ENCODE data around the gene MRTFA. TPM values are rescaled to one million over a fixed set of nuclear protein-coding genes. Genes with fewer than 3 reads are reported as not detected.
"Not testable (repeated sequence)": the region's sequence is repeated elsewhere in the genome, so short reads cannot be mapped to it uniquely, and the experiment has no call there.

MRTFA gene
- total RNA-seq, 2 experiments from 2014 or later, result 55.3 to 58.9 TPM

DNA sequence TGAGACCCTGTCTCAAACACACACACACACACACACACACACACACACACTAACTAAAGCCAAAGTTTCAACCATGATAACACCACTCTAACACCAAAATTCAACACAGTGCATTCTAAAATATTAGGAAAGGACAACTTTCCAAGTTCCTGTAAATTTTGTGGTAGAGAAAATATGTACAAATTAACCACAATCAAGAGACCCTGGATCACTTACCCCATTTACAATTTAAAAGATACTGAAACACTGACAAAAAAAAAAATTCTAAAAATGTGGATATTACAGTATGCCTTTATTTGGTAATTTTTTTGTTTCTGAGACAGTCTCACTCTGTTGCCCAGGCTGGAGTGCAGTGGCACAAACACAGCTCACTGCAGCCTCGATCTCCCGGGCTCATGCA is 9.7 kb downstream of the MRTFA start:
- POLR2A ChIA-PET, result interaction anchor here (2.6 kb wide), 1 partner anchor 9 kb away, joined by 9 read pairs; the partner anchor contains the start of gene MRTFA
- Histone ChIP-seq H3K36me3 (ENCODE audit: insufficient read depth, low read length) (no peaks in the 10 kb centered on the region), H3K9me3 (ENCODE audit: control insufficient read depth in 1 of 2, insufficient read depth in 1 of 2, low read length in 2 of 2) (peaks cover 0 to 5% of the 10 kb centered on the region in 2 experiments), H3K4me3 (ENCODE audit: low read length) (no peak overlapping the region), H3K4me1 (ENCODE audit: insufficient read depth, low read length) (peaks cover 10% of the 10 kb centered on the region), H3K27me3 (ENCODE audit: control insufficient read depth in 1 of 2, insufficient read depth in 2 of 2, low read length in 2 of 2) (no peaks in the 10 kb centered on the region), H3K27ac (ENCODE audit: low read depth in 1 of 2, low read length in 2 of 2) (no peak overlapping the region)
- peaks cover 3% of the 10 kb centered on the region for H3K9me3 Mint-ChIP-seq
- intact Hi-C loops (cut with DNase I, micrococcal nuclease), result no loop called here
- peaks cover 53% of the 10 kb centered on the region for H3K4me1 Mint-ChIP-seq (ENCODE audit: low read depth)
- CTCF ChIA-PET, result interaction anchor here (0.6 to 1.9 kb wide), 2 partner anchors 19 to 99 kb away, joined by 3 to 4 read pairs; no protein-coding TSS in a partner anchor
- DNase-seq (no peak), ATAC-seq (ENCODE audit: poor library complexity) (no peak)
- H3K36me3 Mint-ChIP-seq (ENCODE audit: low read depth), result peaks cover 9% of the 10 kb centered on the region
- no peaks in the 10 kb centered on the region for H3K27me3 Mint-ChIP-seq
- no peak overlapping the region for H3K27ac Mint-ChIP-seq
- TF ChIP-seq, protein P1, sequence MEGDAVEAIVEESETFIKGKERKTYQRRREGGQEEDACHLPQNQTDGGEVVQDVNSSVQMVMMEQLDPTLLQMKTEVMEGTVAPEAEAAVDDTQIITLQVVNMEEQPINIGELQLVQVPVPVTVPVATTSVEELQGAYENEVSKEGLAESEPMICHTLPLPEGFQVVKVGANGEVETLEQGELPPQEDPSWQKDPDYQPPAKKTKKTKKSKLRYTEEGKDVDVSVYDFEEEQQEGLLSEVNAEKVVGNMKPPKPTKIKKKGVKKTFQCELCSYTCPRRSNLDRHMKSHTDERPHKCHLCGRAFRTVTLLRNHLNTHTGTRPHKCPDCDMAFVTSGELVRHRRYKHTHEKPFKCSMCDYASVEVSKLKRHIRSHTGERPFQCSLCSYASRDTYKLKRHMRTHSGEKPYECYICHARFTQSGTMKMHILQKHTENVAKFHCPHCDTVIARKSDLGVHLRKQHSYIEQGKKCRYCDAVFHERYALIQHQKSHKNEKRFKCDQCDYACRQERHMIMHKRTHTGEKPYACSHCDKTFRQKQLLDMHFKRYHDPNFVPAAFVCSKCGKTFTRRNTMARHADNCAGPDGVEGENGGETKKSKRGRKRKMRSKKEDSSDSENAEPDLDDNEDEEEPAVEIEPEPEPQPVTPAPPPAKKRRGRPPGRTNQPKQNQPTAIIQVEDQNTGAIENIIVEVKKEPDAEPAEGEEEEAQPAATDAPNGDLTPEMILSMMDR (IDR thresholded peaks at IDR 0.05), result no peak
- H3K4me3 Mint-ChIP-seq, result no peak overlapping the region

DNA sequence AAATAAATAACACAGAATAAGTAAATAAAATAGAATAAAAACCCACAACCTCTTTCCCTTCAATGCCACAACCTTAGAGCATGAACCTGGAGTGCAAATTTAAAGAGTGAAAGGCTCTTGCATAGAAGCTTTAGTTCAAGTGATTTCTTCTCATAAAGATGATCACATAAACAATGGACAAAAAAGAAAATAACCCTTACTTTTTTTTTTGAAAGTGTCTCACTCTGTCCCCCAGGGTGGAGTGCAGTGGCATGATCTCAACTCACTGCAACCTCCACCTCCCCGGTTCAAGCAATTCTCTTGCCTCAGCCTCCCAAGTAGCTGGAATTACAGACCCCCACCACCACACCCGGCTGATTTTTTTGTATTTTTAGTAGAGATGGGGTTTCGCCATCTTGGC is 10.7 kb downstream of the MRTFA start:
- H3K9me3 Mint-ChIP-seq; POLR2A ChIA-PET; H3K27me3 Mint-ChIP-seq; H3K4me1 ChIP-seq (ENCODE audit: insufficient read depth, low read length); CTCF ChIA-PET; H3K36me3 ChIP-seq (ENCODE audit: insufficient read depth, low read length); H3K27ac ChIP-seq (ENCODE audit: low read depth in 1 of 2, low read length in 2 of 2); H3K4me3 Mint-ChIP-seq; H3K27me3 ChIP-seq (ENCODE audit: control insufficient read depth in 1 of 2, insufficient read depth in 2 of 2, low read length in 2 of 2); intact Hi-C loops (cut with DNase I, micrococcal nuclease); ATAC-seq (ENCODE audit: poor library complexity); H3K9me3 ChIP-seq (ENCODE audit: control insufficient read depth in 1 of 2, insufficient read depth in 1 of 2, low read length in 2 of 2); H3K4me3 ChIP-seq (ENCODE audit: low read length); H3K27ac Mint-ChIP-seq; DNase-seq: not testable (repeated sequence)
- Mint-ChIP-seq H3K4me1 (ENCODE audit: low read depth) (peaks cover 46% of the 10 kb centered on the region), H3K36me3 (ENCODE audit: low read depth) (peaks cover 17% of the 10 kb centered on the region)

DNA sequence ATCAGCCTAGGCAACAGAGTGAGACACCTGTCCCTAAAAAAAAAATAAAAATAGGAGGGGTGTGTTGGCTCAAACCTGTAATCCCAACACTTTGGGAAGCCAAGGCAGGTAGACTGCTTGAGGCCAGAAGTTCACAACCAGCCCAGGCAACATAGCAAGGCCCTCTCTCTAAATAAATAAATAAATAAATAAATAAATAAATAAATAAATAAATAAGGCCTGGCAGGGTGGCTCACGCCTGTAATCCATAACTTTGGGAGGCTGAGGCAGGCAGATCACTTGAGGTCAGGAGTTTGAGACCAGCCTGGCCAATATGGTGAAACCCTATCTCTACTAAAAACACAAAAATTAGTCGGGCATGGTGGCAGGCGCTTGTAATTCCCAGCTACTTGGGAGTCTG is 11.2 kb downstream of the MRTFA start:
- H3K27me3 Mint-ChIP-seq; ATAC-seq (ENCODE audit: poor library complexity); H3K27me3 ChIP-seq (ENCODE audit: control insufficient read depth in 1 of 2, insufficient read depth in 2 of 2, low read length in 2 of 2); H3K9me3 Mint-ChIP-seq; H3K4me1 ChIP-seq (ENCODE audit: insufficient read depth, low read length); H3K9me3 ChIP-seq (ENCODE audit: control insufficient read depth in 1 of 2, insufficient read depth in 1 of 2, low read length in 2 of 2); H3K36me3 ChIP-seq (ENCODE audit: insufficient read depth, low read length); intact Hi-C loops (cut with DNase I, micrococcal nuclease); DNase-seq; CTCF ChIA-PET; H3K27ac Mint-ChIP-seq; H3K4me3 ChIP-seq (ENCODE audit: low read length); H3K27ac ChIP-seq (ENCODE audit: low read depth in 1 of 2, low read length in 2 of 2); H3K4me3 Mint-ChIP-seq: not testable (repeated sequence)
- Mint-ChIP-seq H3K36me3 (ENCODE audit: low read depth) (peaks cover 21% of the 10 kb centered on the region), H3K4me1 (ENCODE audit: low read depth) (peaks cover 44% of the 10 kb centered on the region)
- POLR2A ChIA-PET, result interaction anchor here (1.4 kb wide), 1 partner anchor 11 kb away, joined by 6 read pairs; the partner anchor contains the start of gene MRTFA

DNA sequence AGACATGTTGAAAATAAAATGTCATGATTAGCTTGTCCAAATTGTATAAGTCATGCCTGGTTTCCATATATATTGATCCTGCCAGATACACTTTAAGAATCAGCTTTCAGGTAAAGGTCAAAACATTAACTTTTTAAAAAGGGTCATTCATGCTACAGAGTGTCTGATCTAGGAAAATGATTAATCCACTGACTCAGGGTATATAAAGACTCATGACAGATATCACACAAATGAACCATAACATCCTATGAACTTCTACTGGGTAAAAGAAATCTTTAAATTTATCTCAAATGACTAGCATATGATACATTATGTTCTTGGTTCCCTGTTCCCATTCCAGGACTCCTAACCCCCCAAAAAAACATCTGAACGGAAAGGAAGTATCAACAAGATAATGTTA is 11.7 kb downstream of the MRTFA start:
- ChIA-PET POLR2A (interaction anchor here (0.7 to 1.4 kb wide), 2 partner anchors 12 to 17 kb away, joined by 3 to 6 read pairs; partner anchors contain the start of gene MRTFA), CTCF (interaction anchor here (0.5 to 0.7 kb wide), 2 partner anchors 144 to 288 kb away, joined by 3 to 5 read pairs; no protein-coding TSS in a partner anchor)
- H3K27me3 ChIP-seq (ENCODE audit: control insufficient read depth in 1 of 2, insufficient read depth in 2 of 2, low read length in 2 of 2), result no peaks in the 10 kb centered on the region
- Mint-ChIP-seq H3K27ac (no peak overlapping the region), H3K36me3 (ENCODE audit: low read depth) (peaks cover 21% of the 10 kb centered on the region), H3K27me3 (no peaks in the 10 kb centered on the region), H3K4me1 (ENCODE audit: low read depth) (peaks cover 42% of the 10 kb centered on the region), H3K9me3 (peaks cover 6% of the 10 kb centered on the region), H3K4me3 (peak overlapping the region; percentile 43)
- ATAC-seq (ENCODE audit: poor library complexity) (no peak), DNase-seq (no peak)
- H3K4me3 ChIP-seq (ENCODE audit: low read length), result no peak overlapping the region
- TF ChIP-seq, protein P1 (IDR thresholded peaks at IDR 0.05), result no peak
- no peak overlapping the region for H3K27ac ChIP-seq (ENCODE audit: low read depth in 1 of 2, low read length in 2 of 2)
- peaks cover 8% of the 10 kb centered on the region for H3K4me1 ChIP-seq (ENCODE audit: insufficient read depth, low read length)
- peaks cover 0 to 5% of the 10 kb centered on the region in 2 experiments for H3K9me3 ChIP-seq (ENCODE audit: control insufficient read depth in 1 of 2, insufficient read depth in 1 of 2, low read length in 2 of 2)
- H3K36me3 ChIP-seq (ENCODE audit: insufficient read depth, low read length), result no peaks in the 10 kb centered on the region
- intact Hi-C loops (cut with DNase I, micrococcal nuclease), result no loop called here

Measured in CD4-positive, alpha-beta T cell (primary cell).